HG03469 (cell line): ENCODE measurements around the gene KCND3.

Experiments used
- ATAC-seq: cut with Tn5 transposase; IDR thresholded peaks from one replicate; pipeline ENCODE4 v1.9.1; 2021; ENCODE audit warnings: mild to moderate bottlenecking, moderate library complexity, moderate number of reproducible peaks; ENCODE audit not compliant: unreplicated experiment

The KCND3 gene

GRCh38 chr1:111733992-111734341 is 255.5 kb downstream of the KCND3 start:
- no peak for ATAC-seq

- ATAC-seq: no peak
Measured at GRCh38 chr1:111733183-111733991, 256.1 kb downstream of the KCND3 start.

- ATAC-seq: no peak
Measured at GRCh38 chr1:111732718-111733117, 256.8 kb downstream of the KCND3 start.

GRCh38 chr1:111731956-111732355 is 257.5 kb downstream of the KCND3 start:
- ATAC-seq: no peak

GRCh38 chr1:111730706-111731105 is 258.8 kb downstream of the KCND3 start:
- no peak for ATAC-seq

GRCh38 chr1:111729946-111730681 is 259.4 kb downstream of the KCND3 start:
- ATAC-seq: no peak

- no peak for ATAC-seq
Measured at GRCh38 chr1:111729271-111729921, 260.1 kb downstream of the KCND3 start.

GRCh38 chr1:111727056-111727455 is 262.4 kb downstream of the KCND3 start:
- no peak for ATAC-seq

GRCh38 chr1:111725192-111725591 is 264.3 kb downstream of the KCND3 start:
- no peak for ATAC-seq

GRCh38 chr1:111723871-111724270 is 265.6 kb downstream of the KCND3 start:
- no peak for ATAC-seq

- no peak for ATAC-seq
Measured at GRCh38 chr1:111723091-111723806, 266.2 kb downstream of the KCND3 start.

- ATAC-seq: no peak
Measured at GRCh38 chr1:111720977-111721786, 268.3 kb downstream of the KCND3 start.
